Epithelial cell of umbilical artery (primary cell): ENCODE measurements around the gene MLH1. TPM values are rescaled to one million over a fixed set of nuclear protein-coding genes. Genes with fewer than 3 reads are reported as not detected.

Experiments
- total RNA-seq: library from RNA; depleted of rRNA; stranded (reverse); fragments of >200 nt; gene quantifications from 2 replicates; pipeline ENCODE4 v1.2.3, GENCODE V29; 2014

The MLH1 gene
- 33.5 and 34.0 TPM in 2 replicates for total RNA-seq

GRCh38 chr3:36993326-36994283 lies at the start of gene MLH1:
MLH1 (plus strand) TSS chr3:36993518; CDS start chr3:36993548, 30 bp downstream.

GRCh38 chr3:36944641-36945270 lies 48.6 kb upstream of the MLH1 start, which contains the start of gene TRANK1:
TRANK1 (minus strand) TSS chr3:36945054; CDS start chr3:36944809, 245 bp downstream.

GRCh38 chr3:36992806-36993325 lies 452 bp upstream of the MLH1 start, which contains the start of gene EPM2AIP1:
EPM2AIP1 (minus strand) TSS chr3:36993131; CDS start chr3:36993077, 54 bp downstream.

Other genes with a start within 250 kb of the MLH1 start
- not detected in 2 replicates for gene DCLK3, start 229.0 kb upstream of the MLH1 start, total RNA-seq
- 2.9 and 11.9 TPM in 2 replicates for gene TRANK1, start 48.5 kb upstream of the MLH1 start, total RNA-seq
- gene EPM2AIP1, start 387 bp upstream of the MLH1 start, total RNA-seq: 9.6 and 11.4 TPM in 2 replicates
- gene LRRFIP2, start 181.1 kb downstream of the MLH1 start, total RNA-seq: 42.6 and 60.8 TPM in 2 replicates
- gene GOLGA4, start 249.8 kb downstream of the MLH1 start, total RNA-seq: 47.1 and 48.5 TPM in 2 replicates